ENCODE results near the gene FAM117B. TPM values are rescaled to one million over a fixed set of nuclear protein-coding genes. Genes with fewer than 3 reads are reported as not detected.

FAM117B gene
- total and polyA plus RNA-seq, 2 of the 8 experiments (the other 6 are each of a cell fraction or from before 2014, with no cell fraction given): 3.9 to 22.6 TPM

GRCh38 chr2:202689459-202689858 is 54.7 kb downstream of the FAM117B start:
- H3K79me1 ChIP-seq (ENCODE audit: low read depth, low read length): no peaks in the 10 kb centered on the region; the same call in 1 of the 2 replicates
- TF ChIP-seq KDM1A (IDR thresholded peaks at IDR 0.05; ENCODE audit: borderline replicate concordance, low read length) (no peak), BCL11A (IDR thresholded peaks at IDR 0.05; ENCODE audit: low read depth in 2 of 2, low read length in 2 of 2) (no peak), SIX5 (IDR thresholded peaks at IDR 0.05; ENCODE audit: low read depth, low read length) (no peak), TCF12 (IDR thresholded peaks at IDR 0.05; ENCODE audit: low read depth, low read length) (no peak)
- no peak overlapping the region for H3K23ac ChIP-seq (ENCODE audit: insufficient read length)
- no peak overlapping the region for H3K27ac ChIP-seq (ENCODE audit: low read depth, low read length)
- no peak overlapping the region for H3K4me3 ChIP-seq (ENCODE audit: extremely low read depth in 1 of 4, insufficient read depth in 2 of 4, low read depth in 3 of 4, low read length in 4 of 4)
- FAIRE-seq (no peak), DNase-seq (ENCODE audit: low read depth in 1 of 2, low spot score in 2 of 2) (no peak)
- H3K4ac ChIP-seq (replicated peaks; ENCODE audit: insufficient read length, low read depth, low read length): no peak overlapping the region
- H3K9me3 ChIP-seq (ENCODE audit: insufficient read depth in 2 of 2, low read depth in 1 of 2, low read length in 1 of 2): no peaks in the 10 kb centered on the region
- no peak overlapping the region for H2AK5ac ChIP-seq (ENCODE audit: low read depth, low read length)
- peaks cover 0 to 47% of the 10 kb centered on the region in 2 experiments; a peak in 2 of 4 replicates for H3K79me2 ChIP-seq (ENCODE audit: control insufficient read depth in 1 of 2, insufficient read depth in 2 of 2, low read length in 2 of 2)
- H2BK120ac ChIP-seq (replicated peaks; ENCODE audit: low read depth, low read length): no peak overlapping the region
- H3K4me2 ChIP-seq (ENCODE audit: insufficient read depth in 1 of 2, low read depth in 2 of 2, low read length in 2 of 2): no peak overlapping the region
- ChIA-PET CTCF (ENCODE audit: partially characterized antibody) (interaction anchor here (0.5 kb wide), 1 partner anchor 156 kb away, joined by 3 read pairs; no protein-coding TSS in a partner anchor), POLR2A (ENCODE audit: partially characterized antibody) (interaction anchor here (1.3 kb wide), 1 partner anchor 54 kb away, joined by 3 read pairs; no protein-coding TSS in a partner anchor)
- H4K5ac ChIP-seq (ENCODE audit: insufficient read length, low read depth, low read length): no peak overlapping the region
- H2AFZ ChIP-seq (ENCODE audit: low read length): no peak overlapping the region
- no peak overlapping the region for H2BK5ac ChIP-seq (ENCODE audit: low read depth, low read length)
- no peaks in the 10 kb centered on the region; the same call in 1 of the 2 replicates for H3K23me2 ChIP-seq (ENCODE audit: low read depth, low read length)
- no peak overlapping the region for H3K18ac ChIP-seq (ENCODE audit: extremely low read depth, low read length)
- no peak overlapping the region for H3K14ac ChIP-seq (ENCODE audit: insufficient read length)
- H4K8ac ChIP-seq (ENCODE audit: extremely low read depth, insufficient read depth, low read length): no peak overlapping the region; the same call in 1 of the 2 replicates
- H3K4me1 ChIP-seq (replicated peaks in 1 of 4; ENCODE audit: control insufficient read depth in 3 of 4, insufficient read depth in 4 of 4, low read length in 3 of 4): no peaks in the 10 kb centered on the region
- no peak overlapping the region for H4K91ac ChIP-seq (replicated peaks; ENCODE audit: insufficient read length, low read length)
- no peaks in the 10 kb centered on the region for H4K20me1 ChIP-seq (replicated peaks in 1 of 2; ENCODE audit: control insufficient read depth in 1 of 2, insufficient read depth in 2 of 2, low read length in 2 of 2)
- no peak overlapping the region for H3K9ac ChIP-seq (replicated peaks in 1 of 4; ENCODE audit: extremely low read depth in 1 of 4, low read depth in 3 of 4, low read length in 3 of 4)
- no peaks in the 10 kb centered on the region for H3K36me3 ChIP-seq (ENCODE audit: control insufficient read depth in 2 of 4, insufficient read depth in 4 of 4, low read length in 3 of 4)
- H3K56ac ChIP-seq (replicated peaks; ENCODE audit: insufficient read length, low read depth, low read length): no peak overlapping the region
- no peak overlapping the region for H2BK15ac ChIP-seq (ENCODE audit: low read length)
- no peak overlapping the region for H2BK12ac ChIP-seq (ENCODE audit: low read depth, low read length)
- no peak overlapping the region for H2BK20ac ChIP-seq (ENCODE audit: low read length)
- no peaks in the 10 kb centered on the region for H3K27me3 ChIP-seq (replicated peaks in 1 of 4; ENCODE audit: control insufficient read depth in 3 of 4, extremely low read depth in 1 of 4, insufficient read depth in 3 of 4, low read length in 3 of 4)
- 94% methylated on average over 2 of the region's 2 CpGs; no CpG with 5 or more reads in 1 of the 2 experiments for WGBS, 2 experiments (ENCODE audit: extremely low coverage in 1 of 2, insufficient coverage in 1 of 2, insufficient read length in 1 of 2, insufficient replicate concordance in 2 of 2, low coverage in 1 of 2, low lambda C conversion rate in 2 of 2, missing lambda C conversion rate in 1 of 2)

All from H1 (cell line).